PC-3 (cell line): ENCODE measurements around the gene DIAPH2.

Experiments used
- CTCF ChIP-seq: fragments of 300-600 bp; sonication (generic); conservative IDR thresholded peaks from 2 replicates; pipeline ENCODE4 v1.5.1; 2017; ENCODE audit warnings: antibody characterized with exemption, low read depth, mild to moderate bottlenecking, low read length
- EZH2 ChIP-seq: fragments of 300-600 bp; sonication (generic); IDR thresholded peaks from one replicate; pipeline ENCODE4 v1.6.1; 2017; ENCODE audit warnings: antibody characterized with exemption, mild to moderate bottlenecking, low read length; ENCODE audit not compliant: unreplicated experiment

- TF ChIP-seq CTCF (no peak), EZH2 (no peak)
Observed at GRCh38 chrX:97045470-97045869, 360.8 kb downstream of the DIAPH2 start.
